HG02981 (cell line): Measurements from ENCODE around the gene GAGE12E.
"Not testable (repeated sequence)": the region's sequence is repeated elsewhere in the genome, so short reads cannot be mapped to it uniquely, and the experiment has no call there.

Source experiments
- ATAC-seq: cut with Tn5 transposase; IDR thresholded peaks from one replicate; pipeline ENCODE4 v1.9.1; 2021; ENCODE audit warnings: mild to moderate bottlenecking, moderate library complexity; ENCODE audit not compliant: unreplicated experiment

GAGE12E gene

GRCh38 chrX:49550989-49551388, at the start of gene GAGE12E:
Gene GAGE12E (plus strand): TSS chrX:49551289. CDS start chrX:49552444, 1,155 bp downstream.
- ATAC-seq = not testable (repeated sequence)

GRCh38 chrX:49531877-49532276, 19.2 kb upstream of the GAGE12E start, which contains the start of gene GAGE12C:
Gene GAGE12C (plus strand): TSS chrX:49532177. CDS start chrX:49533332, 1,155 bp downstream.
- not testable (repeated sequence) for ATAC-seq

GRCh38 chrX:49541433-49541832, 9.7 kb upstream of the GAGE12E start, which contains the start of gene GAGE12D:
Gene GAGE12D (plus strand): TSS chrX:49541733. CDS start chrX:49542888, 1,155 bp downstream.
- ATAC-seq = not testable (repeated sequence)

GRCh38 chrX:49560542-49560941, 9.5 kb downstream of the GAGE12E start, which contains the start of gene GAGE12F:
Gene GAGE12F (plus strand): TSS chrX:49560842. CDS start chrX:49561997, 1,155 bp downstream.
- ATAC-seq = not testable (repeated sequence)

- not testable (repeated sequence) for ATAC-seq
Observed at GRCh38 chrX:49568728-49569127, 17.6 kb downstream of the GAGE12E start.

- ATAC-seq = not testable (repeated sequence)
Observed at GRCh38 chrX:49569152-49569551, 18.1 kb downstream of the GAGE12E start.

GRCh38 chrX:49570100-49570499, 19.0 kb downstream of the GAGE12E start, which contains the start of gene GAGE12G:
Gene GAGE12G (plus strand): TSS chrX:49570400. CDS start chrX:49571555, 1,155 bp downstream.
- not testable (repeated sequence) for ATAC-seq

GRCh38 chrX:49579649-49580048, 28.6 kb downstream of the GAGE12E start, which contains the start of gene GAGE12H:
Gene GAGE12H (plus strand): TSS chrX:49579949. CDS start chrX:49581104, 1,155 bp downstream.
- not testable (repeated sequence) for ATAC-seq

GRCh38 chrX:49589196-49589595, 38.1 kb downstream of the GAGE12E start, which contains the start of gene GAGE2A:
Gene GAGE2A (plus strand): TSS chrX:49589496. CDS start chrX:49590651, 1,155 bp downstream.
- not testable (repeated sequence) for ATAC-seq

- ATAC-seq = not testable (repeated sequence)
Observed at GRCh38 chrX:49589769-49590478, 38.8 kb downstream of the GAGE12E start.

- not testable (repeated sequence) for ATAC-seq
Observed at GRCh38 chrX:49590488-49590887, 39.4 kb downstream of the GAGE12E start.

- ATAC-seq = not testable (repeated sequence)
Observed at GRCh38 chrX:49598720-49599119, 47.6 kb downstream of the GAGE12E start, which contains the start of gene GAGE1. Gene GAGE1 (plus strand): TSS chrX:49599020. CDS start chrX:49600175, 1,155 bp downstream.
